ENCODE results near the gene GPR62. TPM values are rescaled to one million over a fixed set of nuclear protein-coding genes. Genes with fewer than 3 reads are reported as not detected.

The GPR62 gene
- total and polyA plus RNA-seq, 2 of the 8 experiments (the other 6 are each of a cell fraction or from before 2014, with no cell fraction given): 0.22 to 0.29 TPM

GRCh38 chr3:51987568-51987967, 32.4 kb downstream of the GPR62 start:
- H2AK5ac ChIP-seq (ENCODE audit: low read depth, low read length): no peak overlapping the region
- H3K36me3 ChIP-seq (ENCODE audit: control insufficient read depth in 2 of 4, insufficient read depth in 4 of 4, low read length in 3 of 4): peaks cover 2 to 13% (median 7%) of the 10 kb centered on the region in 4 experiments; a peak in 6 of 8 replicates
- H3K18ac ChIP-seq (ENCODE audit: extremely low read depth, low read length): no peak overlapping the region
- H2BK5ac ChIP-seq (ENCODE audit: low read depth, low read length): no peak overlapping the region
- H3K9me3 ChIP-seq (ENCODE audit: insufficient read depth in 2 of 2, low read depth in 1 of 2, low read length in 1 of 2): no peaks in the 10 kb centered on the region
- FAIRE-seq (no peak), DNase-seq (ENCODE audit: low read depth in 1 of 2, low spot score in 2 of 2) (no peak)
- no peak overlapping the region for H3K4ac ChIP-seq (replicated peaks; ENCODE audit: insufficient read length, low read depth, low read length)
- H3K4me2 ChIP-seq (ENCODE audit: insufficient read depth in 1 of 2, low read depth in 2 of 2, low read length in 2 of 2): no peak overlapping the region
- no peak overlapping the region for H2BK12ac ChIP-seq (ENCODE audit: low read depth, low read length)
- no peaks in the 10 kb centered on the region for H3K27me3 ChIP-seq (replicated peaks in 1 of 4; ENCODE audit: control insufficient read depth in 3 of 4, extremely low read depth in 1 of 4, insufficient read depth in 3 of 4, low read length in 3 of 4)
- no peak overlapping the region for H4K91ac ChIP-seq (replicated peaks; ENCODE audit: insufficient read length, low read length)
- H3K27ac ChIP-seq (ENCODE audit: low read depth, low read length): no peak overlapping the region
- H2BK15ac ChIP-seq (ENCODE audit: low read length): no peak overlapping the region
- H3K79me1 ChIP-seq (ENCODE audit: low read depth, low read length): no peaks in the 10 kb centered on the region; the same call in none of the 2 replicates
- CTCF ChIA-PET (ENCODE audit: partially characterized antibody): interaction anchor here (2.3 kb wide), 1 partner anchor 66 kb away, joined by 10 read pairs; no protein-coding TSS in a partner anchor
- no peaks in the 10 kb centered on the region; a peak in 1 of 4 replicates for H3K79me2 ChIP-seq (ENCODE audit: control insufficient read depth in 1 of 2, insufficient read depth in 2 of 2, low read length in 2 of 2)
- TF ChIP-seq GABPA (IDR thresholded peaks at IDR 0.05; ENCODE audit: borderline replicate concordance, insufficient read depth, low read length) (no peak), ZNF274 (IDR thresholded peaks at IDR 0.05; ENCODE audit: borderline replicate concordance, extremely low read depth, low read length) (no peak), HDAC6 (IDR thresholded peaks at IDR 0.05; ENCODE audit: low read depth, low read length) (no peak)
- H4K8ac ChIP-seq (ENCODE audit: extremely low read depth, insufficient read depth, low read length): no peak overlapping the region
- POLR2A ChIA-PET (ENCODE audit: partially characterized antibody): interaction anchor here (1.1 to 25.9 kb wide), 3 partner anchors 8 to 17 kb away, joined by 3 to 923 read pairs (median 39); partner anchors contain the start of genes ABHD14A, ABHD14B, ACY1 and PCBP4
- H3K56ac ChIP-seq (replicated peaks; ENCODE audit: insufficient read length, low read depth, low read length): no peak overlapping the region
- H3K4me1 ChIP-seq (replicated peaks in 1 of 4; ENCODE audit: control insufficient read depth in 3 of 4, insufficient read depth in 4 of 4, low read length in 3 of 4): peaks cover 0 to 13% (median 5%) of the 10 kb centered on the region in 4 experiments; a peak in 6 of 7 replicates
- H2BK20ac ChIP-seq (ENCODE audit: low read length): no peak overlapping the region
- H3K23ac ChIP-seq (ENCODE audit: insufficient read length): no peak overlapping the region
- H2BK120ac ChIP-seq (replicated peaks; ENCODE audit: low read depth, low read length): no peak overlapping the region
- H3K9ac ChIP-seq (replicated peaks in 1 of 4; ENCODE audit: extremely low read depth in 1 of 4, low read depth in 3 of 4, low read length in 3 of 4): no peak overlapping the region
- no peak overlapping the region for H3K14ac ChIP-seq (ENCODE audit: insufficient read length)
- no peak overlapping the region for H2AFZ ChIP-seq (ENCODE audit: low read length)
- H3K4me3 ChIP-seq (ENCODE audit: extremely low read depth in 1 of 4, insufficient read depth in 2 of 4, low read depth in 3 of 4, low read length in 4 of 4): no peak overlapping the region
- WGBS, 2 experiments (ENCODE audit: extremely low coverage in 1 of 2, insufficient coverage in 1 of 2, insufficient read length in 1 of 2, insufficient replicate concordance in 2 of 2, low coverage in 1 of 2, low lambda C conversion rate in 2 of 2, missing lambda C conversion rate in 1 of 2): 92% methylated on average over 7 of the region's 7 CpGs; no CpG with 5 or more reads in 1 of the 2 experiments
- H4K20me1 ChIP-seq (replicated peaks in 1 of 2; ENCODE audit: control insufficient read depth in 1 of 2, insufficient read depth in 2 of 2, low read length in 2 of 2): peaks cover 2 to 3% of the 10 kb centered on the region in 2 experiments
- H4K5ac ChIP-seq (ENCODE audit: insufficient read length, low read depth, low read length): no peak overlapping the region
- H3K23me2 ChIP-seq (ENCODE audit: low read depth, low read length): peaks cover 3% of the 10 kb centered on the region

All from H1 (cell line).